HCT116 (cell line): ENCODE data around the gene SPG7.

Experiments used
- EGR1 ChIP-seq: IDR thresholded peaks from 2 replicates; pipeline ENCODE4 v1.6.1; 2012; ENCODE audit warnings: low read depth
- EZH2 ChIP-seq: fragments of 200-600 bp; sonication (generic); IDR thresholded peaks from 2 replicates; pipeline ENCODE4 v1.6.1; 2017; ENCODE audit warnings: antibody characterized with exemption, mixed run types
- SP1 ChIP-seq: IDR thresholded peaks from 2 replicates; pipeline ENCODE4 v1.6.1; 2012; ENCODE audit warnings: low read depth
- YY1 ChIP-seq: IDR thresholded peaks from 2 replicates; pipeline ENCODE4 v1.6.1; 2011; ENCODE audit warnings: low read length, low read depth, moderate library complexity, mild to moderate bottlenecking; ENCODE audit not compliant: insufficient replicate concordance; ENCODE audit errors: extremely low read depth
- TF ChIP-seq, protein P1 (sequence below), 3 experiments: fragments of 200-600 bp in 1 of 3; sonication (generic) in 1 of 3; IDR thresholded peaks in 2 of 3; conservative IDR thresholded peaks in 1 of 3; 2 replicates each; pipeline ENCODE4 v1.5.1; 2012 to 2017; ENCODE audit warnings: low read depth in 2 of 3, low read length in 2 of 3, antibody characterized with exemption in 1 of 3, borderline replicate concordance in 1 of 3, control low read depth in 1 of 3, mild to moderate bottlenecking in 1 of 3, mixed read lengths in 1 of 3, mixed run types in 1 of 3, moderate library complexity in 1 of 3; ENCODE audit not compliant: insufficient read depth in 1 of 3

DNA sequence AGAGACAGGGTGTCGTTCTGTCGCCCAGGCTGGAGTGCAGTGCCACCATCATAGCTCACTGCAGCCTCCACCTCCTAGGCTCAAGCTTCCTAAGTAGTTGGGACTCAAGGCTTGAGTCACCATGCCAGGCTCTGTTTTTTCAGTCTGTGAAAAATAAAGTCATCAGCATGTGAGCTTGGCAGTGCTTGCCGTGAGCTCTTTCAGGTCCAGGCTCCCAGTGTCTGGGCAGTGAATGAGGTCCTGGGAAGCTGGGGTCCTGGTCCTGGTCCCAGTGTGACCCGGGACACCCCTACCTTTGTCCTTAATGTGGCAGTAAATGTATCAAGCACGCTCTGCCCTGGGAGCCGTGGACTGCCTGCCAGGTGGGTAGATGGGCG lies 29.3 kb downstream of the SPG7 start:
- TF ChIP-seq, protein P1, sequence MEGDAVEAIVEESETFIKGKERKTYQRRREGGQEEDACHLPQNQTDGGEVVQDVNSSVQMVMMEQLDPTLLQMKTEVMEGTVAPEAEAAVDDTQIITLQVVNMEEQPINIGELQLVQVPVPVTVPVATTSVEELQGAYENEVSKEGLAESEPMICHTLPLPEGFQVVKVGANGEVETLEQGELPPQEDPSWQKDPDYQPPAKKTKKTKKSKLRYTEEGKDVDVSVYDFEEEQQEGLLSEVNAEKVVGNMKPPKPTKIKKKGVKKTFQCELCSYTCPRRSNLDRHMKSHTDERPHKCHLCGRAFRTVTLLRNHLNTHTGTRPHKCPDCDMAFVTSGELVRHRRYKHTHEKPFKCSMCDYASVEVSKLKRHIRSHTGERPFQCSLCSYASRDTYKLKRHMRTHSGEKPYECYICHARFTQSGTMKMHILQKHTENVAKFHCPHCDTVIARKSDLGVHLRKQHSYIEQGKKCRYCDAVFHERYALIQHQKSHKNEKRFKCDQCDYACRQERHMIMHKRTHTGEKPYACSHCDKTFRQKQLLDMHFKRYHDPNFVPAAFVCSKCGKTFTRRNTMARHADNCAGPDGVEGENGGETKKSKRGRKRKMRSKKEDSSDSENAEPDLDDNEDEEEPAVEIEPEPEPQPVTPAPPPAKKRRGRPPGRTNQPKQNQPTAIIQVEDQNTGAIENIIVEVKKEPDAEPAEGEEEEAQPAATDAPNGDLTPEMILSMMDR (IDR thresholded peaks at IDR 0.05 in 2 of 3, conservative IDR thresholded peaks at IDR 0.05 in 1 of 3; ENCODE audit: borderline replicate concordance in 1 of 3, insufficient read depth in 1 of 3, low read depth in 2 of 3, low read length in 2 of 3), result no peak
- TF ChIP-seq EGR1 (no peak), EZH2 (no peak), YY1 (no peak), SP1 (no peak)
